RWPE1 (cell line): ENCODE measurements around the gene VPS37B.

Source experiments
- CTCF ChIA-PET: fragments of 350-600 bp; sonication (Branson Sonifier 250); formaldehyde crosslinking; extraction: SDS; loops from one replicate; lab custom pipeline; 2021; lab: Yijun Ruan, JAX
- POLR2A ChIA-PET: fragments of 400-600 bp; formaldehyde crosslinking; extraction: SDS; loops from one replicate; lab custom pipeline; 2020; ENCODE audit warnings: antibody characterized with exemption; ENCODE audit not compliant: low non-redundant PET; lab: Yijun Ruan, JAX
- DNase-seq: peaks from one replicate; pipeline ENCODE4 v3.0.0; 2012; ENCODE audit warnings: low spot score
- H3K27ac ChIP-seq: fragments of 450-650 bp; 2 replicates; pipeline ENCODE4 v1.5.1; 2017
- CTCF ChIP-seq: fragments of 450-650 bp; conservative IDR thresholded peaks from 2 replicates; pipeline ENCODE4 v1.5.1; 2017; ENCODE audit warnings: low read depth, mild to moderate bottlenecking

VPS37B gene

GRCh38 chr12:122937622-122938091 is 41.7 kb upstream of the VPS37B start:
- POLR2A ChIA-PET: no interaction called here
- H3K27ac ChIP-seq: peak overlapping the region; percentile 41; the same call in 1 of the 2 replicates
- no peak for DNase-seq
- CTCF ChIA-PET: no interaction called here
- TF ChIP-seq CTCF: no peak

GRCh38 chr12:122935318-122935717 is 39.4 kb upstream of the VPS37B start:
- H3K27ac ChIP-seq: peak overlapping the region; percentile 17
- TF ChIP-seq CTCF: no peak
- ChIA-PET CTCF (interaction anchor here (0.7 kb wide), 1 partner anchor 11 kb away, joined by 4 read pairs; no protein-coding TSS in a partner anchor), POLR2A (no interaction called here)
- DNase-seq: no peak

- POLR2A ChIA-PET: no interaction called here
- CTCF ChIA-PET: no interaction called here
- peak overlapping the region; percentile 17; the same call in 1 of the 2 replicates for H3K27ac ChIP-seq
- TF ChIP-seq CTCF: no peak
- DNase-seq: no peak
Measured at GRCh38 chr12:122934722-122935121, 38.8 kb upstream of the VPS37B start.

GRCh38 chr12:122932207-122932606 is 36.3 kb upstream of the VPS37B start:
- CTCF ChIA-PET: interaction anchor here (0.6 kb wide), 1 partner anchor 72 kb away, joined by 7 read pairs; no protein-coding TSS in a partner anchor
- no peak for TF ChIP-seq CTCF

GRCh38 chr12:122929812-122930211 is 33.9 kb upstream of the VPS37B start:
- ChIA-PET CTCF (no interaction called here), POLR2A (no interaction called here)
- DNase-seq: no peak
- no peak for TF ChIP-seq CTCF
- peak overlapping the region; percentile 26; the same call in 1 of the 2 replicates for H3K27ac ChIP-seq

More at GRCh38 chr12:122932207-122932606, 36.3 kb upstream of the VPS37B start:
- 0 out of 2 replicates have a peak overlapping the region, but pooled peaks have one; percentile 6 for H3K27ac ChIP-seq
- DNase-seq: no peak
- POLR2A ChIA-PET: no interaction called here

- TF ChIP-seq CTCF: no peak
- H3K27ac ChIP-seq: peak overlapping the region; percentile 26; the same call in 1 of the 2 replicates
- ChIA-PET POLR2A (no interaction called here), CTCF (no interaction called here)
- no peak for DNase-seq
Measured at GRCh38 chr12:122929148-122929538, 33.2 kb upstream of the VPS37B start.
